HG03103 (cell line): ENCODE results near the gene GTF3C1.

Experiments used
- ATAC-seq: cut with Tn5 transposase; IDR thresholded peaks from one replicate; pipeline ENCODE4 v1.9.1; 2021; ENCODE audit warnings: low read depth; ENCODE audit not compliant: unreplicated experiment

The GTF3C1 gene

DNA sequence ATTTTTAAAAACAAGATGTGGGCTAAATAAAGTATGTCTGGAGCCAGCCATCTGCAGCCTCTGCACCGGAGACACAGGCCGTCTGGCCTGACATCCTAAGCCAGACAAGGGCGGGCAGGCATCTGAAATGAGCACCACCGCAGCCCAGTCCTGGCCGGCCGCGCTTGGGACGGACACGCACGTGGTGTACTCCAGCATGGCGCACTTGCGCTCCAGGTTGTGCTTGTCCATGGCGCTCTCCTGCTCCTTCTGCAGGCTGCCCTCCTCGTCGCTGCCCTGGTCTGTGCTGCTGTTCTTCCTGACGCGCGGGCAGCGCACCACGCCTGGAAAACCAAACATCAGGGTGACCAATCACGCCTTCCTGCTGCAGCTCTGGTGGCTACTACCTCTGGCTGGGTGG, 60.3 kb downstream of the GTF3C1 start:
- no peak for ATAC-seq

DNA sequence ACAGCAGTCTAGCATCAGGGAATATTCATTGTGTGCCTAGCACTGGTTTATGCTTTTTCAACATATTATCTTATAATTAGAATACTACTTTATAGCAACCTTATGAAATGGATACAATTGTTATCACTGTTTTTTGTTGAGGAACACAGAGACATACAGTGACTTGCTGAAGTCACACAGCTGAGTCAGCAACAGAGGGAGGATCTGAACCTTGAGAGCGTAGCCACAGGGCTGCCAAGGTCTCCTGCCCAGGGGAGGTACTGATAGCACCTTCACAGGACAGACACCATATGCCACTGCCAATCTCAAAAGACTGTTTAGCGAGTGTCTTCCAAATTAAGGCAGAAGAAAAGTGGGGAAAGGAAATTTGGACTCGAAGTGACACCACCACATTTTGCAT, 63.0 kb downstream of the GTF3C1 start:
- no peak for ATAC-seq

DNA sequence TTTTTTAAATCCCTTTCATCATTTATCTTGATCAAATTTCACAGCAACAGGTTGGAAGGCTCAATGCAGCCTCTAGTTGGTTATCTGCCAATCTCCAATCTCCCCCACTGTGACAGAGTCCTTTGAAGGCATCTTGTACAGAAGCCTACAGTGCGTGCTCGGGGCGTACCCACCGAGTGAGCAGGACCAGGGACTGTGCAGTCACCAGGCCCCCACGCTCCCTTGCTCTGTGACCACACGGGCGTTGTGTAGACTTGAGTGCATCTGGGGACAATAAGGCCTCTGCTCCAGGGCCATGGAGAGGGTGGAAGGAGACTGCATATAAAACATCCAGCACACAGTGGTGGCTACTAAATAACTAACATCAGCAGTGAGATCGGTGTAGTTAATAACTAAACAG, 63.4 kb downstream of the GTF3C1 start:
- no peak for ATAC-seq

DNA sequence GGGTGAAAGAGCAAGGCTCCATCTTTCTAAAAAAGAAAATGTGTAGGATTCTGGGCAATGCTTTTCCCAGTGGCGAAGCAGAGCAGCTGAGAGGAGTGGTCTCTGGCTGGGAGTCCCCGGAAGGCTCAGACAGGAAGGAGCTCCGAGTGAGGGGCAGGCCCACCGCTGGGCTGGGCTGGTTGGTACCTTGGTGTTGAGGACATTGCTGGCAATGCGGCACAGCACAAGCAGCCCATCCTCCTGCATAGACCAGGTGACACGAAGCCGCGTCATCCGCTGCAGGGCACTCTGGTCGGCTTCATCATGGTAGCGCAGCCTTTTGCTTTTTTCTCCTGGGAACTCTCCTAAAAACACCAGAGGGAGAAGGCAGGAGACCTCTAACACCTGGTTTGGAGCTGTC, 63.9 kb downstream of the GTF3C1 start:
- ATAC-seq = no peak

DNA sequence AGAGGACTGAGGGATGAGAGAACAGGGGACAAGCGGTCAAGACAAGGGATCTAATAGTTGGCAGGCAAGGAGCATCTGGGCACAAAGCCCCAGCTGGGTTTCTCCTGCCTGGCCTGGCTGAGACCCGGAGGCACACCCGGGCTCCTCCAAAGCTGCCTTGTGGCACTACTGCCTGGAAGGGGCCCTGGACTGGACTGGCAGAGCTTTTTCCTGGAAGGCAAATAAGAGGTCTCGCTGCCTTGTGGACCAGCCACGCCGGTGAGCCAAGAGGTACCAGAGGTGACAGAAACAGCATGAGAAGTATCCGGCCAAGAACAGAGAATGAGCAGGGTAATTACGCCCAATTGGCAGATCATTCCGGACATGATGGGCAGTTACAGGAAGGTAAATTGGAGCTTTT, 64.6 kb downstream of the GTF3C1 start:
- no peak for ATAC-seq

DNA sequence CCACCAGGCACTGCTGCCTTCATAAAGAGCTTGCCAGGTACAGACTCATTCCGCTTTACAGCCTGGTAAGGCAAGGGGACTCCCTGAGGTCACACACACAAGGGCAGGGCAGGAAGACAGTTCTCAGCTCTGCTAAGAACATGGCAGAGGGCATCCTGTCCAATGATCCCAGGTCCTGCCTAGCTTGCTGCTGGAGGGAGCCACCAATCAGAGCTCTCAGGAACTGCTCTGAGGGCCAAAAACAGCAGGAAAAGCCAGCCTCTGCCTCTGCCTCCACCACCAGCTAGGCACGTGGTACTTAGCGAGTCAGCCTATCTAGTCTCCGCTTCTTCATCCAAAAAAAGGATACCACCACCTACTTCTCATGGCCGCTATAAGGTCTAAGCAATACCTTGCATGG, 66.1 kb downstream of the GTF3C1 start:
- no peak for ATAC-seq

DNA sequence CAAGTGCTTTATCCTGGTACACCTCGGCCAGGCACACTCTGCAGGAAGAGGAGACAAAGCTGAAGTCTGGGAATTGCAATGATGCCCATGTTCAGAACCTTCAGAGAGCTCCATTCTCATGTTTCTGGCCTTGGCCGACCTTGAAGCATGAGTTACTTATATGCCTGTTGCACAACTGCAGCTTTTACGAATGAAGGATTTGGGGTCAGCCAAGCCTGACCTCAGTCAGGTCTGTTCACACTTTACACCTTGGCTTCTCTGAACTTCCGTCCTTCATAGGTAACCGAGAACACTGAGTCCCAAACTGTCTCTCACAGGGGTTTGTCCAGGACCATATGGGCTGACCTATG, 66.7 kb downstream of the GTF3C1 start:
- no peak for ATAC-seq

DNA sequence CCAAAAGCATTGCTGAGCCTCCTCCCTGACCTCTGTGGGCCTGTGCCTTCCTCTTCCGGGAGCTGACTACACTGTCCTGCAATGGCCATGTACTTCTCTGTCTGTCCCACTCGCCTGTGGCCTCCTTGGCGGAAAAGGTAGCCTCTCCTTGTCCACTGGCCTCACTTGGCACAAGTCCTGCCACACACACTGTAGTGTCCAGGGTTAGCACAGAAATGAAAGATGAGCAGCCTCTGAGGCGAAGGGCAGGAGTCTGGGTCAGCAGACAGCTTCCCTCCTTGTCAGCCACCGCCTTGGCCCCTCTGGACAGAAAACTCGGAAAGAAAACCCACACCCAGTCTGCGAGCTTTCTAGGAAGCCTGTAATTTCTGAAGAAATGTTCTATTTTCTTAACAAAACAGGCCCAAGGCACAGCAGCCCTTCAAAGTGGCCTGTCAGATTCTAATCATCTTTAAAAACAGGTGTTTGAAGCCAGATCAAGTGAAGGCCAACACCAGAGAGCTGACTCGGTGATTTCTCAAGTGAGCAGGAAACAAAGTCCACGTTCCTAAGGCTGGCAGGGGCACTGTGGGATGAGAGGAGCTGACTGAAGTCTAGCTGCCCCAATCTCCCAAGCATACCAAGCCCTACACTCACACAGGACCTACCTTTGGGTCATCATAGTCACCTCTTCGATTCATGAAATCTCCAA, 67.2 kb downstream of the GTF3C1 start:
- ATAC-seq = no peak

DNA sequence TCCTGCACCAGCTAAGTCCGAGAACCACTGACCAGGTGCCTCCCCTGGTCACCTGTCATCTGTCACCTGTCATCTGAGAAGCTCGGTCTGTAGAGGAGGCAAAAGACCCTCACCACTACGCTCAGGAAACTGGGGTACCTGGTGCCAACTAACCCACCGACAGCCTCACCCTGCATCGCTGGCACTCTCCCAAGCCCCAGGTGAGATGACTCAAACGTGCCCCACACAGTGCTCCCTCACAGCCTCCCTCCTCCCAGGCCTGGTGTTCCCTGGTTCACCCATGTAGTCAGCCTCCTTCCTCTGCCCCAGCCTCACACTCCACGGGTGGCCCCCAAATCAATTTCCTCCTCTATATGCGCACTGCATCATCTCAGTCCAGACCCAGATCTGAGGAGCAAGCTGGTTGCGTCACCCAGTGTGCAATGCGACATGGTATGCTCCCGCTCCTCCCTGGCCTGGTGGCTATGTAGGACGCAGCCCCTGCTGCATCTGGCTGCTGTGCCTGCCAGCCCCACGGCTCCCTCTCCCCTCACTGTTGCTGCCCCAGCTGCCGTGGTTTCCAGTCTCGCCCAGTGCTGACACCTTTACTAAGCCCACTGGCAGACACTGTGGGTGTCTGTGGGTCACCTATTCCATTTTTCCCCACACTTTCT, 68.3 kb downstream of the GTF3C1 start:
- ATAC-seq = no peak

DNA sequence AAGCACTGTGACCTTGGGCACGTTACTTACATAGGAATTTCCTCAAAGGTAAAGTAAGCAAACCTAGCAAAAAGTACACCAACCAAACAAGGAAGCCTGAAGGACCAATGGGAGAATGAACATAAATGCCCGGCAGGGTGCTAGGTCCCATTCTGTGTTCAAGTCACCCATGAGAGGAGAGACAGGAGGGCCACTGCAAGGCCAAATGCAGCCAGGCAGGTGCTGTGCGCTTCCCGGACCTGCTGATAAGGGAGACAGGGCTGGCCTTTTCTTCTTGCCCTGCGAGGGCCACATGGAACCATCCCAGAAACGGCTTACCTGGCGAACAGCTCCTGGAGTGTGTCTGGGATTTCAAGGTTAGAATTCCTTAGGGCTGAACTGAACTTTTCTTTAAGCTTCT, 69.0 kb downstream of the GTF3C1 start:
- no peak for ATAC-seq

DNA sequence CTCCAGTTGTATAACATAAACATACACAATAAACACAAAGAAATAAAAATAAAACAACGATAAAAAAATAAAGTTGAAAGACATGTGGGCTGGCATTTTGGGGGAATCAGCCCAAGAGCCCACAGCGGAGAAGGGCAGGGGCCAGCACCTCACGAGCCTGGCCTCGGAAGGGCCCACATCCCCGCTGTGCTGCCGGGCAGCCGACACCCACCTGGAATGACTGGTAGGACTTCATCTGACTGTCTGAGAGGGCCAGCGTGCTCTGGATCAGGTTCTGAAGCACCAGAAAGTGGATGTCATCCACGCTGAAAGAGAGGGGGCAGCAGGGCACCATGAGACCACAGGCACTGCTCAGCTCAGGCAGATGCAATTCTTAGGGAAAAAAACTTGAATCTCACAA, 73.5 kb downstream of the GTF3C1 start:
- ATAC-seq = no peak

DNA sequence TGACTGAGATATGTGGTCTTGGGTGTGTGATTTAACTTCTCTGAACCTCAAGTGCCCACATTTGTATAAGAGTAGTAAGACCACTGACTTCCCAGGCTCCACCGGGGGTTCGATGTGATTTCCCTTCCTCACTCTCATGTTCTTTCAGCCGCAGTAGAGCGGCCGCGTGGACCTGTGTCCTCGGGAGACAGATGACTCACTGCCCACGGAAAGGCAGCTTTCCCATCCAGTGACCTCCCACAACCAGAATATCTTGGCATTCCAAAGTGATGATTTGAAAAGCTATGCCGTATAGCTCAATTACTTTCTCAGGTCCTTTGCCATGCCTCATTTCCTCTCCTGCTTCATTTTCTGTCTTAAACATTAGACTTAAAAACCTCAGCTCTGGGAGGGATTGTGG, 74.2 kb downstream of the GTF3C1 start:
- ATAC-seq = no peak

DNA sequence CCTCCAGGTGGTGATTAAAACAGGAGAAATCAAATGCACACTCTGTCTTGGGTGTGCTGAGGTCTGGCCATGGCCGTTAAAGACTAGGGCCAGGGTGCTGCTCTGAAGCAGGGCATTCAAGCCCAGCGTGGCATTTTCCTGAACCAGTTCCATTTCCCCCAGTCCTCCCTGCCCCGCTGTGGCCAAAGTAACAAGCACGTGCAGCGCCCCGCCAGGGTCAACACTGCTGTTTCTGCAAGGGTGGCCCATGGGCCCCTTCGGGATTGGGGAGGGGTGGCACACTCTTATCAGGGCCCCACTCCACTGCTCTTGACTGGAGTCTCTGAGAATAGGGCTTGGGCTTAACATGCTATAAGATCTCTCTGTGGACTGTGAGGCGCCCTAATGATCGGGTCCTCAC, 74.8 kb downstream of the GTF3C1 start:
- no peak for ATAC-seq

DNA sequence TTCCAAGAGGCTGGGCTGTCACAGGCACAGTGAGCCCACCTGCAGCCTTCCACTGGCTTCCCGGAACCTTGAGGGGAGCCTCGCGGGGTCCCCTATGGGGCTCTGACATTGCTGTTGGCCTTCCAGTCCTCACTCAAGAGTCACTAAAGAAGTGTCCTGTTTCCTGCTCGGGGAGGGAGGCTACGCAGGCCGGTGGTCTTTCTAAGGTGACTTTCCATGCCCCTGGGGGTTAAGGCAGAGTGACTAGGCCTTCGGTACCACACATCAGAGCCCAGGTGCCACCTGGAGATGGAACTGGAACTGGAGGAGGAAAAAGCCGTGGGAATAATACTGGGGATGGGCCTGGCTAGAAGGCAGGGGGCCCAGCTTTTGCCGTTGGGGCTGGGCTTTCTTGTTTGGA, 75.7 kb downstream of the GTF3C1 start:
- ATAC-seq = no peak

DNA sequence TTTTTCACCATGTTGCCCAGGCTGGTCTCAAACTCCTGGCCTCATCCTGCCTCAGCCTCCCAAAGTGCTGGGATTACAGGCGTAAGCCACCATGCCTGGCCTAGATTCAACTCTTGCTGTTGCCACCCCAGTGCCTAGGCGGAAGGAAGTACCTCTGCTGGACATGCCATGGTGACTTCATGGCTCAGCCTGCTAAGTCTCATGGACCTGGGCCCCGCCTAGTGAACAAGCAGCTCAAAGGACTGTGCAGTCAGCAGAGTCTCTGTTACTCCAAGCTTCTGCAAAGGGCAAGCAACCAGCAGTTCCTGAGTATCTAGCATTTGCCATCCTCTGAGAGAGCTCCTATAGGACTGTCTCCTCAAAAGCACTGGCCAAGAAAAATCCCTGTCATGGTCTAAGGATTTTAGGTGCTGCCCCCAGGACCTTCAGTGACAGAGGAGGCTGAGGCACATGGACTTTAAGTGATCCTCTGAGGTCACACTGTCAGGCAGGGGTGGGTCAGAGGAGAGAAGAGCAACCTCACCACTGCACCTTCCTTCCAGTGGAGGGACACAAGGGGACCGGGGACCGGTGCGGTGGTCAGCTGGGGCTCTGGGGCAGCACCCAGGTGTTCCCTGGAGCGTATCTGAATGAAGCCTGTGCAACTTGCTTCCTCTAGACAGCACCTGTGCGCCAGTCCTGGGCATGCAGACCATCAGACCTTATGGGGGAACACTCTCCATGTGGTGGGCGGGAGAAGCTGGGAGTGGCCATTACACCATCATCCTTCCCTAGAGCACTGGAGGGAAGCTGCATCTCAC, 76.4 kb downstream of the GTF3C1 start:
- no peak for ATAC-seq

DNA sequence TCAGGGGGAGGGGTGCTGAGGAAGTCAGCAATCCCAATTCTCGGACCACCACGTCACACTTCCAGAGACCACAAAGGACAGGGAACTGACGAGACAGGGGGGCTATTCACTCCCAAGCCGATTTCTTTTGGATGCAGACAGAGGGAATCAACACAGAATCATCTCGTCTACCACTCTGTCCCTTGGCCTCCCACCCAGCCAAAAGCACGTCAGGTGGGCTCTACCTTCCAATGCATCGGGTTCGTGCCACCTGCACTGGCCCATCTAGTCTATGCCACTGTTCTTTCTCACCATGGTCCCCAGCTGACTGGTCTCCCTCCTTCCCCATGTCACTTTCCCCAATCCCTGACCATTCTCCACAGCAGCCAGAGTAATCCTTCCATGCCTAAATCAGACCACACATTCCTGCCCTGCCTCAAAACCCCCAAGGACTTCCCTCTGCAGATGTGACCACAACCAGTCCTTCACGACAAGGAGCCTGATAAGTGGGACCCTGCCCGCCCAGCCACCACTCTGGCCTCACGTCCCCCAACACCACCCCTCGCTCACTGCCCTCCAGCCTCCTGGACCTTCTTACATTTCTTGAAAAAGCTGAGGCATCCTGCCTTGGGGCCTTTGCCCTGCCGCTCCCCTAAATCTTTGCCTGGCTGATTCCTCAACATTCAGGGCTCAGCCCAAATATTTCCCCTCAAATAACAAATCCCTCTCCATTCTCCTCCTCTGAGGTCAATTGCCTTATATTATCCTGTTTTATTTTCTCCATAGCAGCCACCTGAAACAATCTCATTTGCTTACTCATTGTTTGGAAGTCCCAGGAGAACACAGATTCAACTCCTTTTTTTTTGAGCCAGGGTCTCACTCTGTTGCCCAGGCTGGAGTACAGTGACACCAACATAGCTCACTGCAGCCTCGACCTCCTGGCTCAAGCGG, 77.4 kb downstream of the GTF3C1 start:
- ATAC-seq = no peak

DNA sequence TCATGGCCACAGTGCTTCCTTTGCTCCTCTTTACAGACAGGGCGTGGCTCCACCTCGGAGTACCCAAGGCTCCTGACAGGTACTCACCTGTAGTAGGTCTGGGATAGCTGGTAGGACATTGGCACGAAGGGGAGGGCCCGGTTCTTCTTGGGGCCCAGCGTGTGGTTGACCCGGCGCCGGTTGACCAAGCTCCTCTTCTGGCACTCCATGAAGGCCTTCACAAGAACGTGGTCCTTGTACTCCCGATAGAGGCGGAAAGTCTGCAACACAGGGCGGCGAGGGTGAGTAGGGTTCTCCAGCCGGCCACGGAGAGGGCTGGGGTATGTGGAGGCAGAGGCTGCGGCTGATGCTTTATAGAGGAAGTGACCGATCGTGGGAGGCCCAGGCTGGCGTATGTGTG, 78.1 kb downstream of the GTF3C1 start:
- no peak for ATAC-seq

DNA sequence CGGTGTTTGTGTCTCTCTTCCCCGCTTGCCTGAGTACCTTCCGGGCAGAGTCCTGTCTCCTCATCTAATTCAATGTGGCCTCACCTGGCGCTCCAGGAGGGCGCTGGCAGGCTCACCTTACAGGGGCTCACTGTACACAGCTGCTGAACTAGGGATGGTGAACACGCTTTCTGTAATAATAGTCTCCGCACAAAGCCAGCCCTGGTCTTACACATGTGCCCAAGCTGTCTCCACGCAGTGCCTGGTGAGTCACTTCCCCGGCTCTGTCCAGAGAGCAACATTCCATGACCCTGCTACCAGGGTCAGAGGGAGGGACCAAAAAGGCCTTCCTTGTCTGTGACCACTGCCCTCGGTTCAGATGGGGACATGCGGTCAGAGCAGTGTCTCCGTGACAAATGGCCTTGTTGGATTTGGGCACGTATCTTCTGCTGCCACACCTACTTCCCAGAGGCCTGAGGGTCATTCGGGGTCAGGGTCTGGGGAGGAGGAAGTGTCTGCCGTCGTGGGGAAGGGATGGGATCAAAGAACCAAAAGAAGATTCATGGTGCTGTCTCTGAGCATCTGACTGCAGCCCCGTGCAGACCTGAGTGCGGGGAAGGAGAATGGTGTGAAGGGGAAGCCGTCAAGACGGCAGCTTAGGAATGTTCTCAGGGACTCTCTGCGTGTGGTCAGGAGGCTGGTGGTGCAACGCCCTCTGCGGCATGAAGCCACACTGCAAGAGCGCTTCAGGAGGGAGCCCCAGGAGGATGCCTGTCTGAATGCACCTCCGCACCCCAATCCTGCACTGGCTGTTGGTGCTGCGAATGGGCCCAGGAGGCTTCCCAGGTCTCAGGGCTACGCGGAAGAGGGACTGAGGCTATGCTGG, 78.9 kb downstream of the GTF3C1 start:
- no peak for ATAC-seq

DNA sequence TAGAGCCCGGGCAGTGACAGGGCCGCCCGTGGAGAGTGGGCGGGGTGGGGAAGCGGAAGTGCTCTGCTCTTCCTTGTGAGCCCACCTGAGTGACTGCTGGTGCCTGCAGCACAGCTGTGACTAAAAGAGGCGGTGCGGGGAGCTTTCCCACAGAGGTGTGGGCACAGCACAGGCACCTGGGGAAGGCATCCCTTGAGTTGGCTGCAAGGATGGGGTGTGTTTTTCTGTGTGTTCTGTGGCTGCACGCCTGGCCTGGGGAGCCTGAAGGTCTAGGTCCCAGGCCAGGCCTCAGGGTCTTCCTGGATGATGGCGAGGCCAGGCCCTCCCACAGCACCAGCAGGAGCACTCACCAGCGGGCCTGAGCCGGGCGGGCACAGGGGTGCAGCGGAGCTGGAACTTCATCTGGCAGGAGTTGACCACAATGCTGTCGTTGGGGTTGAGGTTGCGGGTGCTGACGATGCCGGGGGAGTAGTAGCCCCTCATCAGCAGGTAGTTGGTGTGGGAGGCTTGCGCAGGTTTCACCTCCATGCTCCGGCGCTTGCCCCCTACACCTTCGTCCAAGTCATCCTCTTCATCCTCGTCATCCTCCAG, 80.7 kb downstream of the GTF3C1 start:
- ATAC-seq = no peak

DNA sequence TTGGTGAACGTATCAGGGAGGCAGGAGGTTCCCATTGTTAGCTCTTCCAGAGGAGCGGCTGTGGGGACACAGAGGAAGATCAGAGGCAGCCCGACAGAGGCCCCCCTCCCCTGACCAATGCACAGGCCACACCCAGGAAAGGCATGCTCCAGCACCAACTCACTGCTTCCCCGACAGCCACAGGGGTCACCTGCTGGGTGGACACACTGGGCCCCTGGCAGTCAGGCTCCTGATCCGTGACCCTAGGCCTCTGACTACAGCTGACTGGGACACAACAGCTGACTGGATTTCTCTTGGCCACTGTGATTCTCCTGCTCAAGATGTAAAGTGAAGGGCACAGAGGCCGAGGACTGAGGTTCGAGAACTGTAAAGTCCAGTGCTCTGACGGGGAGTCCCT, 84.2 kb downstream of the GTF3C1 start:
- ATAC-seq = no peak
